ENCODE measurements around the gene MDGA2.

The MDGA2 gene

GRCh38 chr14:47539031-47539461, 136.4 kb downstream of the MDGA2 start:
- peak overlapping the region; percentile 59 for H3K4me3 ChIP-seq
- DNase-seq (ENCODE audit: low read depth, low spot score) = peak; percentile 18

DNA sequence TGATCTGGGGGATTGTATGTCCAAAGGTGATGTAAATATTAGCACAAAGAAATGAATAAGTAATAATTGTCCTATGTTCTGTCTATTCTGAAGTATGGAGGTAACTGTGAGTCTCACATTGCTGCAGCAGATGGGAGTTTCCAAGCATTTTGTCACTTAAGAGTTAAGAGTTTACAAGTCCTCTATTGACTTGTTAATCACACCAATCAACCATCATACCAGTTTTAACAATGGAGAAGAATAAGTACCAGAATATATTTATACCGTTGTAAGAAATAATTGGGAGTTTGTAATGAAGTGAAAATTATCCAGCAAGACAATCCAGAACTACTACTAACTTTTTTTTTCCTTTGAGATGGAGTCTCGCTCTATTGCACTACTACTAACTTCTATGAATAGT, 139.1 kb downstream of the MDGA2 start:
- H3K27ac ChIP-seq = no peak overlapping the region
- no peak for TF ChIP-seq POLR2AphosphoS5 (IDR thresholded peaks at IDR 0.05; ENCODE audit: borderline replicate concordance, low read depth, low read length)
- no peak for TF ChIP-seq EZH2 (IDR thresholded peaks at IDR 0.05)
- TF ChIP-seq FOXP2 (optimal IDR thresholded peaks at IDR 0.05; ENCODE audit: control extremely low read depth, extremely low read length, insufficient read depth) = no peak

More at GRCh38 chr14:47539031-47539461, 136.4 kb downstream of the MDGA2 start:
- Histone ChIP-seq H3K9ac (ENCODE audit: insufficient read length) (no peak overlapping the region), H3K36me3 (ENCODE audit: insufficient read depth, low read length) (no peaks in the 10 kb centered on the region), H3K9me3 (ENCODE audit: low read depth, low read length) (no peaks in the 10 kb centered on the region), H3K27ac (no peak overlapping the region)
- no peak for TF ChIP-seq FOXP2 (optimal IDR thresholded peaks at IDR 0.05; ENCODE audit: control extremely low read depth, extremely low read length, insufficient read depth)
- no peak for TF ChIP-seq POLR2AphosphoS5 (IDR thresholded peaks at IDR 0.05; ENCODE audit: borderline replicate concordance, low read depth, low read length)
- no peak for TF ChIP-seq EZH2 (IDR thresholded peaks at IDR 0.05)

DNA sequence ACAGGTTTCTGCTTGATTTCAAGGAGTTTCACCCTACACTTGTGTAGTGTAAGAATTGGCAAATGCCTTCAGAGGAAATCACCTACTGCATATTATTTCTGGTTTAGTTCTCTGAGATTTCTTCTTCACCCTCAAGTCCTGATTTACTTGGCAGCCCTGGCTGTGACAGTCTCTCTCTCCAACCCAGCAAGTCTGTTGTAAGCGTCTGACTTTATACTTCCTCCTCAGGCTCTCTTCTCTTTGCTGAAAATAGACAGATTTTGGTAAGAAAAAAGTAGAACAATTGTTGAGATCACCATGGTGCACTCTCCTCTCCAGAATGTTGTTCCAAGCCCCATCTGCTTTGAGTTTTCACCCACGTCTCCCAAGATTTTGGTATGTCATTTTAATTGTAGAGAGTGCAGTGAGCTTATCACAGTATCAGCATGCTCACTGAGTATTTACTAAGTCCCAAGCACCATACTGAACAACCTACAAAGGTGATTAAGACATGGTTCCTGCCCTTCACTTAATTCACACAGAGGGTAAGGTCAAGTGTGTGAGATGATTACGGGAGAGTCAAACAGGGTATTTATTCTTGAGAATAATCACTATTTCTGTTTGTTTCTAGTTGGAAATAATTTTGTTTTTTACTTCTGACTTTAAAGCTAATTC, 148.7 kb downstream of the MDGA2 start:
- H3K27ac ChIP-seq = no peak overlapping the region
- H3K36me3 ChIP-seq (ENCODE audit: insufficient read depth, low read length) = no peaks in the 10 kb centered on the region
- no peak overlapping the region for H3K9ac ChIP-seq (ENCODE audit: insufficient read length)
- no peak overlapping the region for H3K4me3 ChIP-seq
- TF ChIP-seq EZH2 (IDR thresholded peaks at IDR 0.05) = no peak
- TF ChIP-seq FOXP2 (optimal IDR thresholded peaks at IDR 0.05; ENCODE audit: control extremely low read depth, extremely low read length, insufficient read depth) = no peak
- no peak for TF ChIP-seq POLR2AphosphoS5 (IDR thresholded peaks at IDR 0.05; ENCODE audit: borderline replicate concordance, low read depth, low read length)
- H3K9me3 ChIP-seq (ENCODE audit: low read depth, low read length) = 0 out of 2 replicates have a peak, but pooled peaks cover 4% of the 10 kb centered on the region
- no peak for DNase-seq (ENCODE audit: low read depth, low spot score)

More for the DNA sequence above, 139.1 kb downstream of the MDGA2 start:
- Histone ChIP-seq H3K36me3 (ENCODE audit: insufficient read depth, low read length) (no peaks in the 10 kb centered on the region), H3K4me3 (no peak overlapping the region), H3K9me3 (ENCODE audit: low read depth, low read length) (no peaks in the 10 kb centered on the region), H3K9ac (ENCODE audit: insufficient read length) (no peak overlapping the region)
- no peak for DNase-seq (ENCODE audit: low read depth, low spot score)

DNA sequence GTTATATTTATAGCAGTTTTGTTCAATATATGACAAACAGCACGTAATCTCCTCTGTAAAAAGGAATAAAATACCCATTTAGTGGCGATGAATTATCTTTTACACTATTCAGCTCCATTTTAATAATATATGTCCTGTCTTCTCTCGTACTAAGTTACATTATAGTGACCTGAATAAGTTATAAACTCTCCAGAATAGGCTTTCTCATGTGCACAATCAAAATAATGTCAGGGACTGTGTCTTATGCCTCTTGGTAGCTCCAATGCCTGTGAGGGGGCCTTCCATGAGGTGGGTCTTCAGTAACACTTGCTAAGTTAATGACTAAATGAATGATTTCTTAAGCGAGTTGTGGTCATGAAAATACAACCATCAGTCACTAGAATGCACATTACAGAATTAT, 150.9 kb downstream of the MDGA2 start:
- Histone ChIP-seq H3K36me3 (ENCODE audit: insufficient read depth, low read length) (no peaks in the 10 kb centered on the region), H3K9me3 (ENCODE audit: low read depth, low read length) (no peaks in the 10 kb centered on the region), H3K4me3 (no peak overlapping the region), H3K27ac (no peak overlapping the region), H3K9ac (ENCODE audit: insufficient read length) (no peak overlapping the region)
- TF ChIP-seq EZH2 (IDR thresholded peaks at IDR 0.05) (no peak), FOXP2 (optimal IDR thresholded peaks at IDR 0.05; ENCODE audit: control extremely low read depth, extremely low read length, insufficient read depth) (no peak), POLR2AphosphoS5 (IDR thresholded peaks at IDR 0.05; ENCODE audit: borderline replicate concordance, low read depth, low read length) (no peak)
- DNase-seq (ENCODE audit: low read depth, low spot score) = no peak

DNA sequence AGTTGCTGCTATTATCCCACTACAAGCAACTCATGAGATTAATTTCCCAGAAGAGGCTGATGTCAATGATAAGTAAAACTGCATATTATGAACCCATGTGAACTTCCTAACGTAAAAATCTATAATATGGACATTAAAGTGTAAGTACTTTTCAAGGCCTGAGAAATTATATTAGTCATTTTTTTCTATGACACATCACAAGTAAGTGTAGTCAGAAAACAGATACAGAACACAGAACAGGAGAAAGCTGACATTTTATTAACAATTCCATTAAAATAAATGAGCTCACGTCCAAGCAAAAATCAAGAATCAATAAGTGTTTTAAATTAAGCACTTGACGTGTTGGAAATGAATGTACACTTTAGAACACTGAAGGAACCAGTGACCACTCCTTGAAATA, 155.0 kb downstream of the MDGA2 start:
- no peak for DNase-seq (ENCODE audit: low read depth, low spot score)
- no peak overlapping the region for H3K27ac ChIP-seq
- H3K9me3 ChIP-seq (ENCODE audit: low read depth, low read length) = no peaks in the 10 kb centered on the region
- TF ChIP-seq EZH2 (IDR thresholded peaks at IDR 0.05) (no peak), POLR2AphosphoS5 (IDR thresholded peaks at IDR 0.05; ENCODE audit: borderline replicate concordance, low read depth, low read length) (no peak), FOXP2 (optimal IDR thresholded peaks at IDR 0.05; ENCODE audit: control extremely low read depth, extremely low read length, insufficient read depth) (no peak)
- no peak overlapping the region for H3K4me3 ChIP-seq
- no peak overlapping the region for H3K9ac ChIP-seq (ENCODE audit: insufficient read length)
- no peaks in the 10 kb centered on the region for H3K36me3 ChIP-seq (ENCODE audit: insufficient read depth, low read length)

DNA sequence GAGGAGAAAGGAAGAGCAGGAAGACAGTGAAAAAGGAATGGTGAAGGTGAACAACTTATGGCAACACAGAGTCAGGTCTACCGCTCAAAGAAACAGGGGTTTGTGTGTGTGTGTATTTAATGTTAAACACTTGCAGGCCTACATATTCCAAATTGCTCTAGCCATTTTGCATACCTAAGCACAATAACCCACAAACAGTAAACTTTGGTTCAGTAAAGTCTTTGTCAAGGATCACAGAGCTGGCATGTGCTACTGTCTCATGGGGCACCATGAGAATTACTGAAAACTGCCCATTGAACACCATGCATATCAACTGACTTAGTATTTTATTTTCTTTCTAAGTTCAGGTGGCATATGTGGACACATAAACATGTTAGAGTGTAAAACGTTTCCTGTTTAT, 163.6 kb downstream of the MDGA2 start:
- Histone ChIP-seq H3K4me3 (no peak overlapping the region), H3K36me3 (ENCODE audit: insufficient read depth, low read length) (no peaks in the 10 kb centered on the region), H3K27ac (no peak overlapping the region), H3K9ac (ENCODE audit: insufficient read length) (no peak overlapping the region), H3K9me3 (ENCODE audit: low read depth, low read length) (no peaks in the 10 kb centered on the region)
- no peak for DNase-seq (ENCODE audit: low read depth, low spot score)
- TF ChIP-seq EZH2 (IDR thresholded peaks at IDR 0.05) (no peak), FOXP2 (optimal IDR thresholded peaks at IDR 0.05; ENCODE audit: control extremely low read depth, extremely low read length, insufficient read depth) (no peak), POLR2AphosphoS5 (IDR thresholded peaks at IDR 0.05; ENCODE audit: borderline replicate concordance, low read depth, low read length) (no peak)

DNA sequence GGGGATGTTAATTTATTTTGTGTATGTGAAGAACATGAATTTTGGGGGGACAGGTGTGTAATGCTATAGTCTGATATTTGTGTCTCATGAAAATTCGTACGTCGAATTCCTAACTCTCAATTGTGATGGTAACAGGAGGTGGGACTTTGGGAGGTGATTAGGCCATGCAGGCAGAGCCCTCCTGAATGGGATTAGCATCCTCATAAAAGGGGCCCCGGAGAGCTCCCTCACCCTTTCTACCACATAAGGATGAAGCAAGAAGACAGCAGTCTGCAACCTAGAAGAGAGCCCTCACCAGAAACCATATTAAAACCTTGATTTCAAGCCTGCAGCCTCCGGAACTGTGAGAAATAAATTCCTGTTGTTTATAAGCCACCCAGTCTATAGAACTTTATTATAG, 165.4 kb downstream of the MDGA2 start:
- Histone ChIP-seq H3K27ac (no peak overlapping the region), H3K36me3 (ENCODE audit: insufficient read depth, low read length) (no peaks in the 10 kb centered on the region), H3K9me3 (ENCODE audit: low read depth, low read length) (no peaks in the 10 kb centered on the region), H3K9ac (ENCODE audit: insufficient read length) (no peak overlapping the region), H3K4me3 (no peak overlapping the region)
- TF ChIP-seq FOXP2 (optimal IDR thresholded peaks at IDR 0.05; ENCODE audit: control extremely low read depth, extremely low read length, insufficient read depth) = no peak
- no peak for TF ChIP-seq EZH2 (IDR thresholded peaks at IDR 0.05)
- TF ChIP-seq POLR2AphosphoS5 (IDR thresholded peaks at IDR 0.05; ENCODE audit: borderline replicate concordance, low read depth, low read length) = no peak
- DNase-seq (ENCODE audit: low read depth, low spot score) = no peak

- no peaks in the 10 kb centered on the region for H3K36me3 ChIP-seq (ENCODE audit: insufficient read depth, low read length)
These were observed 167.5 kb downstream of the MDGA2 start for GRCh38 chr14:47507861-47508260.

More at GRCh38 chr14:47507861-47508260, 167.5 kb downstream of the MDGA2 start:
- H3K4me3 ChIP-seq = no peak overlapping the region
- H3K9ac ChIP-seq (ENCODE audit: insufficient read length) = no peak overlapping the region
- H3K9me3 ChIP-seq (ENCODE audit: low read depth, low read length) = no peaks in the 10 kb centered on the region
- H3K27ac ChIP-seq = no peak overlapping the region
- DNase-seq (ENCODE audit: low read depth, low spot score) = no peak
- TF ChIP-seq POLR2AphosphoS5 (IDR thresholded peaks at IDR 0.05; ENCODE audit: borderline replicate concordance, low read depth, low read length) (no peak), FOXP2 (optimal IDR thresholded peaks at IDR 0.05; ENCODE audit: control extremely low read depth, extremely low read length, insufficient read depth) (no peak), EZH2 (IDR thresholded peaks at IDR 0.05) (no peak)
